ENCODE data around the gene C1QTNF6. TPM values are rescaled to one million over a fixed set of nuclear protein-coding genes. Genes with fewer than 3 reads are reported as not detected.

The C1QTNF6 gene
- polyA plus RNA-seq, 1 of the 3 experiments (the other 2 are of a cell fraction) = 47.7 TPM

DNA sequence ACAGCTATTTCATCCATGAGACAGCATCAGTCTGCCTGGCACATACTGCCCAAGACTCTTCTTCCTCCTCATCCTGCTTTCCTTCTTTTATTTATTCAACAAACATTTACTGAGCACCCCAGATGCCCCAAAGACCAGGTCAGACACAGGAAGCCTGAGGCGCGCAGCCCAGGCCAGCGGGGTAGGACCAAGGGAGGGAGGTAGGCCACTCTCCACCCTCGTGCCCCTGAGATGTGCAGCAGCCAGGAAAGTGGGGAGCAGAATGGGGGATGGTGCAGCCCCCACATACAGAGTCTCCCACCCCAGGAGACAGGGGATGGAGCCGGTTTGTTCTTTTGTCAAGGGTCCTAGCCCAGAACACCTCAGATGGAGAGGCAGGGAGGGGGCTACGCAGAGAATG, 34.1 kb downstream of the C1QTNF6 start:
- DNase-seq = no peak
- Histone ChIP-seq H3K4me2 (no peak overlapping the region), H3K9ac (no peak overlapping the region), H3K36me3 (replicated peaks in 1 of 2; ENCODE audit: control insufficient read depth in 1 of 2, insufficient read depth in 2 of 2, low read length in 1 of 2) (no peaks in the 10 kb centered on the region), H3K9me2 (no peaks in the 10 kb centered on the region), H3K4me1 (ENCODE audit: control insufficient read depth in 1 of 2, insufficient read depth in 2 of 2, low read depth in 1 of 2, low read length in 1 of 2) (no peaks in the 10 kb centered on the region), H2AFZ (ENCODE audit: low read depth) (no peak overlapping the region), H3K27me3 (ENCODE audit: insufficient read depth) (no peaks in the 10 kb centered on the region), H3K9me3 (no peaks in the 10 kb centered on the region), H3K79me2 (ENCODE audit: insufficient read depth) (no peaks in the 10 kb centered on the region), H4K20me1 (ENCODE audit: insufficient read depth) (no peaks in the 10 kb centered on the region), H3F3A (replicated peaks; ENCODE audit: insufficient read depth) (no peaks in the 10 kb centered on the region), H3K4me3 (ENCODE audit: low read depth in 2 of 2, low read length in 1 of 2) (no peak overlapping the region), H3K27ac (ENCODE audit: low read depth in 2 of 2, low read length in 1 of 2) (no peak overlapping the region)
- WGBS (ENCODE audit: low lambda C conversion rate) = 93% methylated on average over 6 of the region's 6 CpGs
- ChIA-PET CTCF (interaction anchor here (0.9 kb wide), 1 partner anchor 16 kb away, joined by 3 read pairs; no protein-coding TSS in a partner anchor), POLR2A (no interaction called here)
- TF ChIP-seq, protein P1, sequence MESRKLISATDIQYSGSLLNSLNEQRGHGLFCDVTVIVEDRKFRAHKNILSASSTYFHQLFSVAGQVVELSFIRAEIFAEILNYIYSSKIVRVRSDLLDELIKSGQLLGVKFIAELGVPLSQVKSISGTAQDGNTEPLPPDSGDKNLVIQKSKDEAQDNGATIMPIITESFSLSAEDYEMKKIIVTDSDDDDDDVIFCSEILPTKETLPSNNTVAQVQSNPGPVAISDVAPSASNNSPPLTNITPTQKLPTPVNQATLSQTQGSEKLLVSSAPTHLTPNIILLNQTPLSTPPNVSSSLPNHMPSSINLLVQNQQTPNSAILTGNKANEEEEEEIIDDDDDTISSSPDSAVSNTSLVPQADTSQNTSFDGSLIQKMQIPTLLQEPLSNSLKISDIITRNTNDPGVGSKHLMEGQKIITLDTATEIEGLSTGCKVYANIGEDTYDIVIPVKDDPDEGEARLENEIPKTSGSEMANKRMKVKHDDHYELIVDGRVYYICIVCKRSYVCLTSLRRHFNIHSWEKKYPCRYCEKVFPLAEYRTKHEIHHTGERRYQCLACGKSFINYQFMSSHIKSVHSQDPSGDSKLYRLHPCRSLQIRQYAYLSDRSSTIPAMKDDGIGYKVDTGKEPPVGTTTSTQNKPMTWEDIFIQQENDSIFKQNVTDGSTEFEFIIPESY (IDR thresholded peaks at IDR 0.05; ENCODE audit: borderline replicate concordance, low read depth) = no peak
- TF ChIP-seq YY1 (IDR thresholded peaks at IDR 0.05; ENCODE audit: low read depth) (no peak), RXRA (IDR thresholded peaks at IDR 0.05; ENCODE audit: borderline replicate concordance, low read depth) (no peak), TCF12 (IDR thresholded peaks at IDR 0.05) (no peak), GABPA (IDR thresholded peaks at IDR 0.05; ENCODE audit: low read depth) (no peak), FOXM1 (IDR thresholded peaks at IDR 0.05; ENCODE audit: low read depth) (no peak), MXI1 (IDR thresholded peaks at IDR 0.05; ENCODE audit: low read depth, low read length) (no peak), TAF1 (IDR thresholded peaks at IDR 0.05; ENCODE audit: borderline replicate concordance, low read depth, low read length) (no peak), RAD21 (IDR thresholded peaks at IDR 0.05; ENCODE audit: low read length) (no peak), POLR2AphosphoS5 (IDR thresholded peaks at IDR 0.05; ENCODE audit: low read depth, low read length) (no peak), CHD2 (IDR thresholded peaks at IDR 0.05; ENCODE audit: low read length, partially characterized antibody) (no peak), MEF2A (IDR thresholded peaks at IDR 0.05; ENCODE audit: borderline replicate concordance, low read depth) (no peak), NRF1 (IDR thresholded peaks at IDR 0.05; ENCODE audit: low read depth, low read length) (no peak), TEAD4 (IDR thresholded peaks at IDR 0.05; ENCODE audit: borderline replicate concordance, insufficient read depth) (no peak), EP300 (IDR thresholded peaks at IDR 0.05; ENCODE audit: borderline replicate concordance in 1 of 2, low read depth in 1 of 2, low read length in 1 of 2) (no peak), SMC3 (IDR thresholded peaks at IDR 0.05; ENCODE audit: low read depth, low read length) (no peak)
- TF ChIP-seq, protein P2, sequence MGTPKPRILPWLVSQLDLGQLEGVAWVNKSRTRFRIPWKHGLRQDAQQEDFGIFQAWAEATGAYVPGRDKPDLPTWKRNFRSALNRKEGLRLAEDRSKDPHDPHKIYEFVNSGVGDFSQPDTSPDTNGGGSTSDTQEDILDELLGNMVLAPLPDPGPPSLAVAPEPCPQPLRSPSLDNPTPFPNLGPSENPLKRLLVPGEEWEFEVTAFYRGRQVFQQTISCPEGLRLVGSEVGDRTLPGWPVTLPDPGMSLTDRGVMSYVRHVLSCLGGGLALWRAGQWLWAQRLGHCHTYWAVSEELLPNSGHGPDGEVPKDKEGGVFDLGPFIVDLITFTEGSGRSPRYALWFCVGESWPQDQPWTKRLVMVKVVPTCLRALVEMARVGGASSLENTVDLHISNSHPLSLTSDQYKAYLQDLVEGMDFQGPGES (IDR thresholded peaks at IDR 0.05; ENCODE audit: low read depth, low read length) = no peak
- TF ChIP-seq, protein P3, sequence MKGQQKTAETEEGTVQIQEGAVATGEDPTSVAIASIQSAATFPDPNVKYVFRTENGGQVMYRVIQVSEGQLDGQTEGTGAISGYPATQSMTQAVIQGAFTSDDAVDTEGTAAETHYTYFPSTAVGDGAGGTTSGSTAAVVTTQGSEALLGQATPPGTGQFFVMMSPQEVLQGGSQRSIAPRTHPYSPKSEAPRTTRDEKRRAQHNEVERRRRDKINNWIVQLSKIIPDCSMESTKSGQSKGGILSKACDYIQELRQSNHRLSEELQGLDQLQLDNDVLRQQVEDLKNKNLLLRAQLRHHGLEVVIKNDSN (IDR thresholded peaks at IDR 0.05; ENCODE audit: borderline replicate concordance, low read depth) = no peak
- TF ChIP-seq, protein P4, sequence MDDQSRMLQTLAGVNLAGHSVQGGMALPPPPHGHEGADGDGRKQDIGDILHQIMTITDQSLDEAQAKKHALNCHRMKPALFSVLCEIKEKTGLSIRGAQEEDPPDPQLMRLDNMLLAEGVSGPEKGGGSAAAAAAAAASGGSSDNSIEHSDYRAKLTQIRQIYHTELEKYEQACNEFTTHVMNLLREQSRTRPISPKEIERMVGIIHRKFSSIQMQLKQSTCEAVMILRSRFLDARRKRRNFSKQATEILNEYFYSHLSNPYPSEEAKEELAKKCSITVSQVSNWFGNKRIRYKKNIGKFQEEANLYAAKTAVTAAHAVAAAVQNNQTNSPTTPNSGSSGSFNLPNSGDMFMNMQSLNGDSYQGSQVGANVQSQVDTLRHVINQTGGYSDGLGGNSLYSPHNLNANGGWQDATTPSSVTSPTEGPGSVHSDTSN (IDR thresholded peaks at IDR 0.05) = no peak
